HG02623 (cell line): ENCODE data around the gene PALLD.
A peak's percentile ranks its signal among the peaks of the same experiment; 100 is the strongest.

Source experiments
- ATAC-seq: cut with Tn5 transposase; IDR thresholded peaks from one replicate; pipeline ENCODE4 v1.9.1; 2021; ENCODE audit warnings: moderate library complexity; ENCODE audit not compliant: unreplicated experiment

Gene PALLD

DNA sequence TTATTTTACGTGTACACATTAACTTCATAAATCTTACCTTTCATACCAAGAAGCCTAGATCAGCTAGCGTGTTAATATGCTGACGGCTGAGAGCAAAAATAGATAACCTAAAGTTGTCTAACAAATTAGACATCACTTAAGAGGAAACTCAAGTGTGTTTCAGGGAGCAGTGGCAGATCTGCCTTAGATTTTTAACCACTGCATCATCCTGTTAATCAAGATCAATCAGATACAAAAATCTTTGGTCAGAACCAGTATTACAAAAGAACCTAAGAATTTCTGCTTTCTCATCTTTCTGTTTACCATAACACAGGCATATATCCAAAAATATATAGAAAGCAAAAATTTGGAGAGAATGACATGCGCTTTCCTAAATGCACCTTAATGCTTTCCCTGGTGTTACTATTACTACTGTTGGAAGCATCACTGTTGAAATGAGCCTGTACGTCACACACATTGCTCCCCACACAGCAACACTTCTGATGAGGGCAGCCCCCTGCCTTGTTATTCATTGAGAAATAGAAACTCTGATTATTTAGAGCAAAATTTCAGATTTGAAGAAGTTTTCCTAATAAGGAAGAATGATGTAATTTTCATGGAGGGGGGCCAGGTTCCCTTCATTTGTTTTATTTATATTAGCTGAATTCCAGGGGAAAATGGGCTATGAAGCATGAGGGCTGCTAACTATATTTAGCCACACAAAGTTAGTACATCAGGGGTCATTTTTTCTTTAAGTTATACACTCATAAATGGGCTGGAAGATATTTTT, 360.9 kb downstream of the PALLD start:
- ATAC-seq: no peak

DNA sequence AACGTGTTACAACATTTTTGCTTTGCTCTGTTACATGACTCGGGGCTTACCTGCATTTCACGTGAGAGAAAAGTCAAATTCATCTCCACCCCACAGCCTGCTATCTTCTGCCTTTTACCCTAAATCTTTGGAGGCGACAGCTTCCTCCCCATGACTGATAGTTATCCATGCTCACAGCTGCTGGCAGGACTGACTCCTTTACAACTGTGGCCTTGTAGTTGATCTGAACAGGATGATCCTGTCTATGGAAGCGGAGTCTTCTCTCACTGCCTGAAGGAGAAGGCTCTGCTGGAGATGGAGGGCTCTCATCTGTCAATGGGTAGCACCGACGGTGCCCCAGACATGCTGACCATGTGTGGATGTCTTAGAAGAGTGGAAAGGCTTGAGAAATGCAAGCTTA, 362.2 kb downstream of the PALLD start:
- no peak for ATAC-seq

- ATAC-seq: peak; percentile 93
These were observed 363.2 kb downstream of the PALLD start for GRCh38 chr4:168859888-168860694.

- no peak for ATAC-seq
These were observed 364.0 kb downstream of the PALLD start for GRCh38 chr4:168860827-168861226.

DNA sequence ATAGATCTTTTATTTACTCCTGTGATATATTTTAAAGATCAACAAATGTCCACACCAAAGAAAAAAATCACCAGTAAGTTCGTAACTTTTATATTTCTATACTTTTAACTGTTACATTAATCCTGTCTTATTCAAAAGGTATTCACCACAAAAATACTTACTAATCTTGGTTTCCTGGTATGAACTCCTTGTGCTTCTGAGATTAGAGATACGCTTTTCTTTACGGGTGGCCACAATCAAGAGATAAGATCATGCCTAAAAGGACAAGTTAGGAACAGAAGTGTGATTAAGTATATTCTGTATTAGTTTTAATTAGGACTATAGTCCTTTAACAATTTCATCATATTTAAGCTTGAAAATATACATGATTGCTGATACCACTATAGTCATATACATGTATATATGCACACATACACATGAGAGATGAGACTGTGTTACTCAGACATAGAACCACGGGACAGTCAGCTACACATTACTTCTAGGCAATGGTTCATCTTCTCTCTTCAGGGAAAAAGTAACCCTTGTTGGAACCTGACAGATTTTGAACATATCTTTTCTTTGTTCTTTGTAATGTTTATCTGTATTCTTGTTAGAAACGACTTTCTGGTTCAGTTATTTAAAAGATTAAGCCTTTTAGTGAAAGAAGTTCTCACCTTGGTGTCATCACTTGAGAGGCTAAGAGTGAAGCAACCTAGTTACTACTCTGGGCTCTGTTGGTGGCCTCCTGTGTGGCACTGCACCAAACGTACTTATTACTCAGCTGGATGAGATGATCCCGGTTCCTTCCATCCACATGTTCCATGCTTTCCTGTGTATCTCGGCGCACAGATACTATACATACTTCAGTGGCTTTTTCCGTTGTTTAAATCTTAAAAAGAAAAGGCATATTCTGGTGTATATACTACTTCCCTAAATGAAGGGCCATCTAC, 367.1 kb downstream of the PALLD start:
- no peak for ATAC-seq

DNA sequence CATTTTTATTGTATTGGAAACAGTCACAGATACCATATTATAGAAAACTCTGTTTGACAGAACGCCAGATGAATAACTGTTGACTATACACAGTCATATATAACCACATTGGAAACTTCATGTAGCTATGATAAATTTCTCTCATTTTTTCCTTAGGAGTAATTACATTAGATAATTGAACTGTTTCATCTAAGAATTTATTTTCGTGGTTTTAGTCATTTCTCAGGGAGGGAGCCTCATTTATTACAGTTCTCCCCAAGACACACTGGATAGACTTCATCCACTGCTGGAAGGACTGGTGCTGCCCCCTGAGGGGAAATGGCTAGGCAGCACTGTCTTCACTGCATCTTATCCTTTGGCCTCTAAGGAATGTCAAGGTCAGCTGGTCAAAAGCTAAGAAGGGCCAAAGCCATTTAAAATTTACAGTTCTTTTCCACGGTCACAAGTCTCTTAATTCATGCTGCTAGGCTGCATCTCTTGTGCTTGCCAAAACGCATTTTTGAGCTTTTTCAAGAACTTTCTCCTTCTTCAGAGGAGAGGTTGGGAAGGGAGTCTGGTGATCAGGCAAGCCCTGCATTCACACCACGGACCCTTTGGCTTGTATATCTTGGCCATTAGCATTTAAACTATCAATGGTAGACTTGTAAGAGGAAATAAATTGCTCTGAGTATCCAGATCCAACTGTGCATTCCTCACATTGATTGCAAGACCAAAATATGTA, 368.1 kb downstream of the PALLD start:
- ATAC-seq: no peak

- ATAC-seq: no peak
These were observed 369.0 kb downstream of the PALLD start for GRCh38 chr4:168865854-168866253.

GRCh38 chr4:168866635-168867034, 369.8 kb downstream of the PALLD start:
- no peak for ATAC-seq

DNA sequence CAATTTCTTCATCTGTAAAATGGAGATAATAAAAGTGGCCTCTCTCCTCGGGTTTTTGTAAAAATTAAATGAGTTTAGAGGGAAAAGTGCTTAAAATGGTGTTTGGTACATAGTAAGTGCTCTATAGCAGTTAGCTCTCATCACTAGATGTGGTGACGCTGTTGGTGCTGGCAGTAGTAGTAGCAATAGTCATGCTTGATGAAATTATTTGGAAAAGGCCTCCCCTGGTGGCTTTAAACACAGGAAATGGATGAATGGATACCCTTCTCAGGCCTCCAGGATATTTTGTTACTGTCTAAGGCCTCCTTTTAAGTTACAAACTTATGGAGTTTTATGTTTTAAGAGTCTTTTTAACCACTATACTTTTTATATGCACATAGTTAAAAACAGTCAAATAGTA, 370.3 kb downstream of the PALLD start:
- no peak for ATAC-seq

- no peak for ATAC-seq
These were observed 371.4 kb downstream of the PALLD start for GRCh38 chr4:168868044-168868781.

- ATAC-seq: no peak
These were observed 371.9 kb downstream of the PALLD start for GRCh38 chr4:168868802-168869201.

- no peak for ATAC-seq
These were observed 373.2 kb downstream of the PALLD start for GRCh38 chr4:168870004-168870403.

DNA sequence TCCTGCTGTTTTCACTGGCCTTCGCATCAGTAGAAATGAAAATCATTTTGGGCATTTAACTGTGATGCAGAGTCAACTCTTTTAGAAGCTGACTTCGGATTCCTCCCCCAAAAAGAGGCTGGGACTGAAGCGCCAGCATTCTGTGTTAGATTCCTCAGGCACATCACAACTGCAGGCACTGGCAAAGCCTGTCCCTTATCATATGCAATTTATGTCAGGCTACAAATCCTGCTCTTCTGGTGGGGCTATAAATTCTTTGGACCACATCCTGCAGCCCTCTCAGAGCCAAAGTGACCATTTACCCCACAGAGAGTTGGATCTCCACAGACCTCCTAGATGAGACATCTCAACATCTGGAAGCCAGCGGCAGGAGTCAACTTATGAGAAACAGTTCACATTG, 374.8 kb downstream of the PALLD start:
- ATAC-seq: no peak

DNA sequence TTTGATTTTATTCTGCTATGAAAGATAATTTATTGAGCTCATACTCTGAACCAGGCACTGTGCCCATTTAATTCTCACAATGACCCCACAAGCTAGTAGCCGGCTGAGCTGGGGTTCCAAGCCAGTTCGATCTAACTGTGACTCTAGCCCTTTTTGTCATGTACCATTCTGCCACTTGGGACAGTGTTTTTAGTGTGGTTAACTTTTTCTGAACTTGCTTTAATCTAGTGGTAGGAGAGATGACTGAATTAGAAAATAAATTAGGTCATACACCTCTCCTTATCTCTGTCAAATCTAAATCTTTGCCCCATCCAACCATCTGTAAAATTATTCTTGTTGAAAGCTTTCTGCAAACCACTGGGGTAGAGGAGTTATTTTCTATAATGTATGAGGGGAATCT, 377.2 kb downstream of the PALLD start:
- no peak for ATAC-seq

DNA sequence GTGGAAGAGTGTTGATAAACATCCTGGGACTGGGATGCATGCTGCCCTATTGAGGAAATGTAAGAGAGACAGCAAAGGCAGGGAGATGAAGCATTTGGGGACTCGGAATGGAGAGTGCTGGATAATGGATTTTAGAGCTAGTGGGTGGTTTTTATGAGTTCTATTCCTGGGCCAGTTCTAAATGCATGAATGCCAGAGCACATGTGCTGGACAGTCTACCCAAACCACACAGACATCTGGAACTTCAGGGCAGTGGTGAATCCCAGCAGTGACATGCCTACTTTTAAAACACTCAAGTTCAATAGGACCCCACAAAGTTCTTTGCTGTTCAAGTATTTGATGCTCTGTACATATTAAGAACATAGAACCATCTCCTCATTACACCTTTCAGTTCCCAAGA, 379.3 kb downstream of the PALLD start:
- no peak for ATAC-seq

DNA sequence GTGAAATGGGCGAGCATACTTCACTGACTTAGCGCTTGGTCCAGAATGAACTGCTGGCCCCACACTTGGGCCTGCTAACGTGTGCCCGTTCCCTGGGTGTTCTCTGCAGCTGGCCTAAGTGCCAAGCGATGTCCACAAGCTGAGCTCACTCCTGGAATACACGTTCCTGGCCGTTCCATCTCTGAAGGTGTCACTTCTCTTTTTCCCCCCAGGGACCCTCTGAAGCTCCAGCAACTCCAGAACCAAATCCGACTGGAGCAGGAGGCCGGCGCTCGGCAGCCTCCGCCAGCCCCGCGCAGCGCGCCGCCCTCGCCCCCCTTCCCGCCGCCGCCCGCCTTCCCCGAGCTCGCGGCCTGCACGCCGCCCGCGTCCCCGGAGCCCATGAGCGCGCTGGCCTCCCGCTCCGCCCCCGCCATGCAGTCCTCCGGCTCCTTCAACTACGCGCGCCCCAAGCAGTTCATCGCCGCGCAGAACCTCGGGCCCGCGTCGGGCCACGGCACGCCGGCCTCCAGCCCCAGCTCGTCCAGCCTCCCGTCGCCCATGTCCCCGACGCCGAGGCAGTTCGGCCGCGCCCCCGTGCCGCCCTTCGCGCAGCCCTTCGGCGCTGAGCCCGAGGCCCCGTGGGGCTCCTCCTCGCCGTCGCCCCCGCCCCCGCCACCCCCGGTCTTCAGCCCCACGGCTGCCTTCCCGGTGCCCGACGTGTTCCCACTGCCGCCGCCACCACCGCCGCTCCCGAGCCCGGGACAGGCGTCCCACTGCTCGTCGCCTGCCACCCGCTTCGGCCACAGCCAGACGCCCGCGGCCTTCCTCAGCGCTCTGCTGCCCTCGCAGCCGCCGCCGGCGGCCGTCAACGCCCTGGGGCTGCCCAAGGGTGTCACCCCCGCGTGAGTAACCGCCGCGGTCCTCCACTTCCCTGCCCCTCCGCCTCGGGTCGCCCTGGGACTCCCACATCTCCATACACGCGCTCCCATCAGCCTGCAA, 380.9 kb downstream of the PALLD start:
- ATAC-seq: peak; percentile 31

DNA sequence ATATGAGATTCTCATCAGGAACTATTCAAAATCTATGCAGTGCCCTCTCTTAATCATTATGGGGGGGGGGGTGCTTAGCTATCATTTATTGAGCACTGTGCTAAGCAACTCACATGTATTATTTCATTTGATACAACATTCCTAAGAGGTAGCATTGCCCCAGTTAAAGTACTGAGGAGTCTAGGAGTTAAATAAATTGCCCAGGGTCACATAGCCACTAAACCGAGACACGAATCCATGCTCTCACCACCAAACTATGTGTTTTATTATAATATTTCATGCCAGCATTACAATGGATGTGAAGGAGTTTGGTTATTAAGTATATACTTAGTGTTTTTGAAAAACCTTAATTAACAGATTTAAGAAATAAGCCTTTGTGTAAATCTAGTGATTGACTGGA, 381.8 kb downstream of the PALLD start:
- ATAC-seq: no peak

- no peak for ATAC-seq
These were observed 382.3 kb downstream of the PALLD start for GRCh38 chr4:168879188-168879587.
